Endothelial cell (in vitro differentiated cells): ENCODE data around the gene LPP. TPM values are rescaled to one million over a fixed set of nuclear protein-coding genes. Genes with fewer than 3 reads are reported as not detected.

Experiments used
- DNase-seq: peaks from one replicate; pipeline ENCODE4 v3.0.0; 2021; ENCODE audit warnings: low spot score
- H3K27ac Mint-ChIP-seq: one replicate; pipeline ENCODE4 v1.8.0; 2021; ENCODE audit warnings: mixed read lengths, inconsistent platforms; ENCODE audit not compliant: unreplicated experiment
- H3K27me3 Mint-ChIP-seq: one replicate; pipeline ENCODE4 v1.8.0; 2021; ENCODE audit warnings: mild to moderate bottlenecking, moderate library complexity, mixed read lengths, inconsistent platforms; ENCODE audit not compliant: unreplicated experiment
- H3K36me3 Mint-ChIP-seq: one replicate; pipeline ENCODE4 v1.8.0; 2021; ENCODE audit warnings: mild to moderate bottlenecking, low read depth, mixed read lengths, inconsistent platforms; ENCODE audit not compliant: unreplicated experiment
- H3K4me1 Mint-ChIP-seq: one replicate; pipeline ENCODE4 v1.8.0; 2021; ENCODE audit warnings: mild to moderate bottlenecking, mixed read lengths, inconsistent platforms; ENCODE audit not compliant: unreplicated experiment
- H3K4me3 Mint-ChIP-seq: one replicate; pipeline ENCODE4 v1.8.0; 2021; ENCODE audit warnings: mild to moderate bottlenecking, mixed read lengths, inconsistent platforms; ENCODE audit not compliant: unreplicated experiment
- H3K9me3 Mint-ChIP-seq: one replicate; pipeline ENCODE4 v1.8.0; 2021; ENCODE audit warnings: mixed read lengths, inconsistent platforms; ENCODE audit not compliant: unreplicated experiment
- CTCF ChIP-seq: fragments of 200-600 bp; sonication (generic); IDR thresholded peaks from one replicate; pipeline ENCODE4 v1.5.0; 2021; ENCODE audit warnings: antibody characterized with exemption; ENCODE audit not compliant: unreplicated experiment
- total RNA-seq: library from RNA; stranded (reverse); fragmentation: NEBNext Ultra II Directional; extraction: Animal tissue kit (Norgen Biotek cat#: 25700); gene quantifications from one replicate; pipeline ENCODE4 v1.2.1, GENCODE V29; 2021; ENCODE audit not compliant: unreplicated experiment

LPP gene
- total RNA-seq, 1 donor from 2014 or later: 181 TPM

- H3K4me3 Mint-ChIP-seq: no peak overlapping the region
- no peaks in the 10 kb centered on the region for H3K9me3 Mint-ChIP-seq
- no peak overlapping the region for H3K27ac Mint-ChIP-seq
- no peaks in the 10 kb centered on the region for H3K4me1 Mint-ChIP-seq
- TF ChIP-seq CTCF: no peak
- no peak for DNase-seq
- H3K27me3 Mint-ChIP-seq: no peaks in the 10 kb centered on the region
- peaks cover 16% of the 10 kb centered on the region for H3K36me3 Mint-ChIP-seq
Measured at GRCh38 chr3:188469228-188469885, 315.4 kb downstream of the LPP start.

- Mint-ChIP-seq H3K36me3 (peaks cover 16% of the 10 kb centered on the region), H3K4me3 (no peak overlapping the region), H3K27me3 (no peaks in the 10 kb centered on the region), H3K27ac (no peak overlapping the region), H3K4me1 (no peaks in the 10 kb centered on the region), H3K9me3 (no peaks in the 10 kb centered on the region)
- no peak for DNase-seq
- no peak for TF ChIP-seq CTCF
Measured at GRCh38 chr3:188470508-188471130, 316.7 kb downstream of the LPP start.

DNA sequence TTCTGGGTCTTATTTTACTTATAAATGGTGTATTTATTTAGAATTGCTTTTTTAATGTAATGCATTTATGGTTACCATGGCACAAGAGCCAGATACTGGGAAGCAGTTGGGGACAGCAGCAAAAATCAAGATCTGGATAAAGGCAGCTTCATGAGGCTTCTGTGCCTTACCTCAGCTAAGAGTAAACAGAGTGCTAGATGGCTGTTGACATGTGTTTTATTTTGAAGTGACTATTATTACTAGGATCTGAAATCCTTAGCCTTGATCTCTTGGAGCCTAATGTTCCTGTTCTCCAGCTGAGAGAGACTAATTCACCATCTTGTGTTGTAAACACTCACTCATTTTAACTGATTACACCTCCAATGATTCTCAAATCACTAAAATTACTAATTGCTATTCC lies 317.8 kb downstream of the LPP start:
- Mint-ChIP-seq H3K36me3 (peaks cover 16% of the 10 kb centered on the region), H3K4me1 (peaks cover 2% of the 10 kb centered on the region), H3K27me3 (no peaks in the 10 kb centered on the region), H3K4me3 (no peak overlapping the region), H3K27ac (no peak overlapping the region), H3K9me3 (no peaks in the 10 kb centered on the region)
- no peak for TF ChIP-seq CTCF
- DNase-seq: no peak

DNA sequence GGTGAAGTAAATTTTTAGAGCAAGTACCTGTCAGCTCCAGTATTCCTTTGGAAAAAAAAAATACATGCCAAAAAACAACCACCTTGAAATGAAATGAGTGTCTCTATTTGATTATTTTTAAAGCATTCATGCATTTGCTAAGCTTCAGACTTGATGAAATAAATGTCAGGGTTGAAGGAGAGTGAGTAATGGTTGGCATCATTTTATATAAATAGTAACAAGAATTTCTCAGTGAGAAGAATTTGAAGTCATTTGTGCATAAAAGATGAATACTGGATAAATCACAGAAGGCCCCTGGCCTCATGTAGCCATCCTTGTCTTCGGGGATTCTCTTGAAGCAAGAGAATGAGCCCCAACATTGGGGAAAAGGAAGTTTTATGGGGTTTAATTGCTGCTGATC lies 318.4 kb downstream of the LPP start:
- no peak overlapping the region for H3K4me3 Mint-ChIP-seq

More for the DNA sequence above, 318.4 kb downstream of the LPP start:
- Mint-ChIP-seq H3K4me1 (peaks cover 8% of the 10 kb centered on the region), H3K36me3 (peaks cover 14% of the 10 kb centered on the region), H3K27me3 (no peaks in the 10 kb centered on the region), H3K27ac (no peak overlapping the region), H3K9me3 (no peaks in the 10 kb centered on the region)
- DNase-seq: no peak
- no peak for TF ChIP-seq CTCF
